ENCODE results near the gene BRME1.

Gene BRME1

DNA sequence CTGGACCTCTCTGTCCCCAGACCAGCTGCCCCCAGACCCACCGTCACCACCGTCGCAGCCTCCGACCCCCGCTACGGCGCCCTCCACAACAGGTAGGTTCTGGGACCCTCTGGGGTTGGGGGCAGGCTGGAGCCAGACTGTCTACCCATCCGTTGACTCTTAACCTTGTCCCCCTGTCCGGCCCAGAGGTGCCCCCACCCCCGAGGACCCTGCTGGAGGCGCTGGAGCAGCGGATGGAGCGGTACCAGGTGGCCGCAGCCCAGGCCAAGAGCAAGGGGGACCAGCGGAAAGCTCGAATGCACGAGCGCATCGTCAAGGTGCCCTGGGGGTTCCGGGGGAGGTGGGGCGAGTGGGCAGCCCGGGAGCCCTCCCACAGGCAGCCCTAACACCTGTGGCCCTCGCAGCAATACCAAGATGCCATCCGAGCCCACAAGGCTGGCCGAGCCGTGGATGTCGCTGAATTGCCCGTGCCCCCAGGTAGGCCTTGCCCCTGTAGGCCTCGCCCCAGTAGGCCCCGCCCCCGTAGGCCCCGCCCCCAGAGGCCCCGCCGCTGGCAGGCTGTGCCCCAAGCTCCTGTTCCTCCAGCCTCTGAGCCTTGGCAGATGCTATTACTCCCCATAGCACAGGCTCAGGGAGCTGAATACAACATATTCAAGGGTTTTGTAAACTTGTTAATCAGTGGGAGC is 13.0 kb upstream of the BRME1 start:
- Histone ChIP-seq H4K91ac (ENCODE audit: low read depth, low read length) (no peak overlapping the region), H3K4me1 (ENCODE audit: control insufficient read depth in 1 of 2, insufficient read depth in 2 of 2, low read length in 2 of 2) (no peaks in the 10 kb centered on the region), H2BK12ac (ENCODE audit: low read length) (no peak overlapping the region), H2BK120ac (ENCODE audit: insufficient read depth, low read length, poor library complexity) (no peak overlapping the region), H3K18ac (ENCODE audit: low read length) (no peak overlapping the region), H4K12ac (ENCODE audit: low read depth, low read length) (no peak overlapping the region), H3K4ac (ENCODE audit: low read depth, low read length) (no peak overlapping the region), H3K36me3 (ENCODE audit: control insufficient read depth in 1 of 2, insufficient read depth in 2 of 2, low read length in 2 of 2) (peaks cover 46 to 65% of the 10 kb centered on the region in 2 experiments), H3K79me2 (ENCODE audit: control insufficient read depth, insufficient read depth, low read length, poor library complexity) (no peaks in the 10 kb centered on the region), H3K79me1 (ENCODE audit: low read length) (no peaks in the 10 kb centered on the region), H4K8ac (ENCODE audit: low read depth, low read length) (no peak overlapping the region), H3K4me2 (ENCODE audit: low read length) (no peak overlapping the region), H2AK5ac (ENCODE audit: low read length) (no peak overlapping the region), H3K23ac (ENCODE audit: low read length) (no peak overlapping the region), H3K14ac (ENCODE audit: low read length) (no peak overlapping the region), H2BK5ac (ENCODE audit: low read depth, low read length, poor library complexity) (no peak overlapping the region), H3K27me3 (ENCODE audit: insufficient read depth, low read length) (no peaks in the 10 kb centered on the region), H3K4me3 (ENCODE audit: low read depth, low read length) (no peak overlapping the region), H2AFZ (ENCODE audit: insufficient read depth, low read length, poor library complexity) (no peak overlapping the region), H3K27ac (ENCODE audit: low read depth, low read length) (no peak overlapping the region), H3K9ac (ENCODE audit: low read length) (no peak overlapping the region), H3K9me3 (ENCODE audit: insufficient read depth, low read depth, low read length) (peaks cover 10% of the 10 kb centered on the region)
- WGBS (ENCODE audit: extremely low coverage, insufficient coverage, insufficient read length), result no CpG with 5 or more reads among the region's 34 CpGs
- no peak for DNase-seq

DNA sequence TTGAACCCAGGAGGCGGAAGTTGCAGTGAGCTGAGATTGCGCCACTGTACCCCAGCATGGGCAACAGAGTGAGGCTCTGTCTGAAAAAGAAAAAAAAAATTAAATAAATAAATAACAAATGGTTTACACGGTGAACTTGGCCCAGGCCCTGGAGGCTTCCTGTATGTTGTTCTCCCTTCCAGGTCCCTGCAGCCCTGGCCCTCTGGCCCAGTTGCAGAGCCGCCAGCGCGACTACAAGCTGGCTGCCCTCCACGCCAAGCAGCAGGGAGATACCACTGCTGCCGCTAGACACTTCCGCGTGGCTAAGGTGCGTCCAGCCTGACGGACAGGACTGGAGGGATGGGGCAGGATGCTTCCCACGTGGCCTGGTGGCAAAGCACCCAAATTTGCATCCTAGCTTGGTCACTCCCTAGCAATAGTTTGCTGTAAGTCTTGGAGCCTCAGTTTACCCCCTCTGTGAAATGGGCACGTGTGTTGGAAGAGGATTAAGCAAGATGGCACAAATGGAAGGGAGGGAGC is 12.0 kb upstream of the BRME1 start:
- Histone ChIP-seq H3K18ac (ENCODE audit: low read length) (no peak overlapping the region), H2AK5ac (ENCODE audit: low read length) (no peak overlapping the region), H2BK5ac (ENCODE audit: low read depth, low read length, poor library complexity) (no peak overlapping the region), H4K12ac (ENCODE audit: low read depth, low read length) (no peak overlapping the region), H3K27ac (ENCODE audit: low read depth, low read length) (no peak overlapping the region), H3K9ac (ENCODE audit: low read length) (peak overlapping the region; percentile 19), H3K23ac (ENCODE audit: low read length) (no peak overlapping the region), H3K14ac (ENCODE audit: low read length) (no peak overlapping the region), H3K4me3 (ENCODE audit: low read depth, low read length) (peak overlapping the region; percentile 53), H4K8ac (ENCODE audit: low read depth, low read length) (no peak overlapping the region), H2BK120ac (ENCODE audit: insufficient read depth, low read length, poor library complexity) (no peak overlapping the region), H3K4ac (ENCODE audit: low read depth, low read length) (no peak overlapping the region), H3K36me3 (ENCODE audit: control insufficient read depth in 1 of 2, insufficient read depth in 2 of 2, low read length in 2 of 2) (peaks cover 45 to 63% of the 10 kb centered on the region in 2 experiments), H3K9me3 (ENCODE audit: insufficient read depth, low read depth, low read length) (peaks cover 10% of the 10 kb centered on the region), H2BK12ac (ENCODE audit: low read length) (no peak overlapping the region), H3K79me2 (ENCODE audit: control insufficient read depth, insufficient read depth, low read length, poor library complexity) (no peaks in the 10 kb centered on the region), H3K4me1 (ENCODE audit: control insufficient read depth in 1 of 2, insufficient read depth in 2 of 2, low read length in 2 of 2) (no peaks in the 10 kb centered on the region), H2AFZ (ENCODE audit: insufficient read depth, low read length, poor library complexity) (no peak overlapping the region), H3K79me1 (ENCODE audit: low read length) (no peaks in the 10 kb centered on the region), H3K4me2 (ENCODE audit: low read length) (no peak overlapping the region), H4K91ac (ENCODE audit: low read depth, low read length) (no peak overlapping the region), H3K27me3 (ENCODE audit: insufficient read depth, low read length) (no peaks in the 10 kb centered on the region)
- no peak for DNase-seq
- no CpG with 5 or more reads among the region's 14 CpGs for WGBS (ENCODE audit: extremely low coverage, insufficient coverage, insufficient read length)

DNA sequence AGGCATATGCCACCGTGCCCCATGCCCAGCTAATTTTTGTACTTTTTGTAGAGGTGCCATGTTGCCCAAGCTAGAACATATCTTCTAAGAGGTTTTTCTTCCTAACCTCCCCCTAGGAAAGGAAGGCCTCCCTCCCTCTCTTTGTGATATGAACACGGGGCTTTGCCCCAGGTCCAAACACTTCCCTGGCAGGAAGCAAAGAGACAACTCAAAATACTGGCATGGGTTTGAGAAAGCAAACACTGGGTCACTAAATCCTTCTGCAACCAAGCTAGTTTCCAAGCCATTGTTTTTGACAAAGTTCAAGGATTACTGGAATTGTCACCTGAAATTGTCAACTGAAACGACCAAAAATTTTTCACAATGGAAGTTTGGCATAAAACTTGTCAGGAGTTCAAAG is 8.9 kb upstream of the BRME1 start:
- H2BK5ac ChIP-seq (ENCODE audit: low read depth, low read length, poor library complexity), result no peak overlapping the region

DNA sequence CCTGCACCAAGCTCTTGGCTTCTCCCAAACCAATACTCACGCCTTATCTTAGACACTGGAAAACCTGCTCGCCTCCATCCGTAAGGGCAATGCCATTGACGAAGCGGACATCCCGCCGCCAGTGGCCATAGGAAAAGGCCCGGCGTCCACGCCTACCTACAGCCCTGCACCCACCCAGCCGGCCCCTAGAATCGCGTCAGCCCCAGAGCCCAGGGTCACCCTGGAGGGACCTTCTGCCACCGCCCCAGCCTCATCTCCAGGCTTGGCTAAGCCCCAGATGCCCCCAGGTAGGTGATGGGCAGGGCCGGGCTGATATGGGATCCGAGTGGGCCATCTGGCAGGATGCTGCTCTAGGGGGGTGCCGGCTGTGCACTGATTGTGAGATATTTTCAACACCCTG is 7.4 kb upstream of the BRME1 start:
- Histone ChIP-seq H4K91ac (ENCODE audit: low read depth, low read length) (no peak overlapping the region), H3K27ac (ENCODE audit: low read depth, low read length) (no peak overlapping the region), H2BK5ac (ENCODE audit: low read depth, low read length, poor library complexity) (no peak overlapping the region), H2AFZ (ENCODE audit: insufficient read depth, low read length, poor library complexity) (no peak overlapping the region), H3K79me2 (ENCODE audit: control insufficient read depth, insufficient read depth, low read length, poor library complexity) (no peaks in the 10 kb centered on the region), H2BK12ac (ENCODE audit: low read length) (no peak overlapping the region), H4K8ac (ENCODE audit: low read depth, low read length) (no peak overlapping the region), H2AK5ac (ENCODE audit: low read length) (no peak overlapping the region), H3K4ac (ENCODE audit: low read depth, low read length) (no peak overlapping the region), H3K4me3 (ENCODE audit: low read depth, low read length) (no peak overlapping the region), H2BK120ac (ENCODE audit: insufficient read depth, low read length, poor library complexity) (no peak overlapping the region), H3K27me3 (ENCODE audit: insufficient read depth, low read length) (no peaks in the 10 kb centered on the region), H3K18ac (ENCODE audit: low read length) (no peak overlapping the region), H3K9me3 (ENCODE audit: insufficient read depth, low read depth, low read length) (no peaks in the 10 kb centered on the region), H3K4me2 (ENCODE audit: low read length) (no peak overlapping the region), H3K36me3 (ENCODE audit: control insufficient read depth in 1 of 2, insufficient read depth in 2 of 2, low read length in 2 of 2) (peaks cover 36 to 40% of the 10 kb centered on the region in 2 experiments), H3K14ac (ENCODE audit: low read length) (no peak overlapping the region), H4K12ac (ENCODE audit: low read depth, low read length) (no peak overlapping the region), H3K4me1 (ENCODE audit: control insufficient read depth in 1 of 2, insufficient read depth in 2 of 2, low read length in 2 of 2) (no peaks in the 10 kb centered on the region), H3K79me1 (ENCODE audit: low read length) (no peaks in the 10 kb centered on the region), H3K9ac (ENCODE audit: low read length) (no peak overlapping the region), H3K23ac (ENCODE audit: low read length) (no peak overlapping the region)
- no peak for DNase-seq
- WGBS (ENCODE audit: extremely low coverage, insufficient coverage, insufficient read length), result no CpG with 5 or more reads among the region's 17 CpGs

More for the DNA sequence above, 8.9 kb upstream of the BRME1 start:
- H3K4me1 ChIP-seq (ENCODE audit: control insufficient read depth in 1 of 2, insufficient read depth in 2 of 2, low read length in 2 of 2), result no peaks in the 10 kb centered on the region
- no peaks in the 10 kb centered on the region for H3K79me2 ChIP-seq (ENCODE audit: control insufficient read depth, insufficient read depth, low read length, poor library complexity)
- DNase-seq, result no peak
- H3K18ac ChIP-seq (ENCODE audit: low read length), result no peak overlapping the region
- no peak overlapping the region for H4K91ac ChIP-seq (ENCODE audit: low read depth, low read length)
- no CpG with 5 or more reads among the region's 3 CpGs for WGBS (ENCODE audit: extremely low coverage, insufficient coverage, insufficient read length)
- no peaks in the 10 kb centered on the region for H3K27me3 ChIP-seq (ENCODE audit: insufficient read depth, low read length)
- H3K23ac ChIP-seq (ENCODE audit: low read length), result no peak overlapping the region
- H3K9ac ChIP-seq (ENCODE audit: low read length), result no peak overlapping the region
- H3K4me3 ChIP-seq (ENCODE audit: low read depth, low read length), result no peak overlapping the region
- no peak overlapping the region for H3K4ac ChIP-seq (ENCODE audit: low read depth, low read length)
- H4K8ac ChIP-seq (ENCODE audit: low read depth, low read length), result no peak overlapping the region
- no peaks in the 10 kb centered on the region for H3K79me1 ChIP-seq (ENCODE audit: low read length)
- no peak overlapping the region for H3K14ac ChIP-seq (ENCODE audit: low read length)
- no peak overlapping the region for H2AFZ ChIP-seq (ENCODE audit: insufficient read depth, low read length, poor library complexity)
- H3K9me3 ChIP-seq (ENCODE audit: insufficient read depth, low read depth, low read length), result peaks cover 4% of the 10 kb centered on the region
- no peak overlapping the region for H2BK12ac ChIP-seq (ENCODE audit: low read length)
- H3K36me3 ChIP-seq (ENCODE audit: control insufficient read depth in 1 of 2, insufficient read depth in 2 of 2, low read length in 2 of 2), result peaks cover 46 to 47% of the 10 kb centered on the region in 2 experiments
- H4K12ac ChIP-seq (ENCODE audit: low read depth, low read length), result no peak overlapping the region
- no peak overlapping the region for H2BK120ac ChIP-seq (ENCODE audit: insufficient read depth, low read length, poor library complexity)
- no peak overlapping the region for H2AK5ac ChIP-seq (ENCODE audit: low read length)
- no peak overlapping the region for H3K4me2 ChIP-seq (ENCODE audit: low read length)
- no peak overlapping the region for H3K27ac ChIP-seq (ENCODE audit: low read depth, low read length)
